HG03135 (cell line): Measurements from ENCODE around the gene CALML3.
"Not testable (repeated sequence)": the region's sequence is repeated elsewhere in the genome, so short reads cannot be mapped to it uniquely, and the experiment has no call there.

Source experiments
- ATAC-seq: cut with Tn5 transposase; IDR thresholded peaks from one replicate; pipeline ENCODE4 v1.9.1; 2021; ENCODE audit warnings: mild to moderate bottlenecking, moderate library complexity; ENCODE audit not compliant: unreplicated experiment

The CALML3 gene

GRCh38 chr10:5524641-5525560 is at the start of gene CALML3:
Gene CALML3, plus strand, starts transcription at chr10:5524961. Its CDS starts 125 bp downstream, at chr10:5525086.
- no peak for ATAC-seq

- ATAC-seq = not testable (repeated sequence)
Observed at GRCh38 chr10:5475088-5475487, 49.7 kb upstream of the CALML3 start.

GRCh38 chr10:5475974-5476807 is 48.6 kb upstream of the CALML3 start:
- ATAC-seq = not testable (repeated sequence)

GRCh38 chr10:5476918-5477525 is 47.7 kb upstream of the CALML3 start:
- ATAC-seq = no peak

GRCh38 chr10:5477948-5478693 is 46.6 kb upstream of the CALML3 start:
- no peak for ATAC-seq

- no peak for ATAC-seq
Observed at GRCh38 chr10:5478694-5479305, 46.0 kb upstream of the CALML3 start.

GRCh38 chr10:5479481-5480161 is 45.1 kb upstream of the CALML3 start:
- ATAC-seq = no peak

- ATAC-seq = no peak
Observed at GRCh38 chr10:5480162-5480941, 44.4 kb upstream of the CALML3 start.

GRCh38 chr10:5481121-5481520 is 43.6 kb upstream of the CALML3 start:
- ATAC-seq = no peak

GRCh38 chr10:5482016-5482415 is 42.7 kb upstream of the CALML3 start:
- no peak for ATAC-seq

GRCh38 chr10:5484205-5484604 is 40.6 kb upstream of the CALML3 start:
- ATAC-seq = no peak

- ATAC-seq = no peak
Observed at GRCh38 chr10:5485290-5485689, 39.5 kb upstream of the CALML3 start.

- no peak for ATAC-seq
Observed at GRCh38 chr10:5485948-5486852, 38.6 kb upstream of the CALML3 start.

- no peak for ATAC-seq
Observed at GRCh38 chr10:5486853-5487235, 37.9 kb upstream of the CALML3 start.

GRCh38 chr10:5488272-5489161 is 36.2 kb upstream of the CALML3 start:
- ATAC-seq = no peak

- no peak for ATAC-seq
Observed at GRCh38 chr10:5490032-5490431, 34.7 kb upstream of the CALML3 start.
